ENCODE data around the gene PPARD. TPM values are rescaled to one million over a fixed set of nuclear protein-coding genes. Genes with fewer than 3 reads are reported as not detected.
A peak's percentile ranks its signal among the peaks of the same experiment; 100 is the strongest.

Gene PPARD
- total RNA-seq, 4 donors from 2014 or later, result 10.3 to 16.0 (median 13.3) TPM

DNA sequence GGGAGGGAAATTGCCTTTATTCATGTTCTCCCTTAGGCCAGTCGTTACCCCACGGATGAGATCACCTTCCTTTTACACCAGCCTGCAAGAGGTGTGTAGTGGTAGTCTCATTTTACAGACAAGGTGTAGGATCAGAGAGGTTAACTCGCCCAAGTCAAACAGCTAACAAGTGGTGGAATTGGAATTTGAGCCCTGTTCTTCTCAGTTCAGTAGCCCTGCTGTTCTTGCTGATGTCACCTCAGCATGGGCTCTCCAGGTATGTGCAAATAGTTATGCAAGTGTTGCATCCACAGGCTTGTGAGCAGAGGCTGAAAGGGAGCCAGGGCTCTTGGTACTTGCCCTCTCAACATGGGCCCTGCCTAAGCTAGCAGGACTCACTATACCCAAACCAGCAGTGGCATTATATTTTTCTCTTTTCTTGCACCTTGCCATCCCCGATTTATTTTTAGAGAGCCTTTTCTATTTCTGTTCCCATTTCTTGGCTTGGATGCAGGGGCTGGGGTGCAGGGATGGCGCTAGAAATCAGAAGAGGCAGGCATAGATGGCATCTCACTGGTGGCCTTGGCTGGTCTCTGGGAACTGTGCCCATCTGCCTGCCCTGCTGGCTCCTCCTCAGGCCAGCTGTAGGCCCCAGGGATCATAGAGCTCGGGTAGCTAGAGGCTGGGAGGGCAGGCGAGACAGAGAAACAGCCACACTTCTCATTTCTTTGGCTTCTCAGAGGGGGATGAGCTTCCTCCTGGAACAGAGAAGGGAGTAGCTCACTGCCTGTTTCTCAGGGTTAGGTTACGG lies 18.2 kb downstream of the PPARD start:
- no peak overlapping the region for H3K4me3 ChIP-seq
- TF ChIP-seq EP300 (IDR thresholded peaks at IDR 0.05) (no peak), POLR2A (IDR thresholded peaks at IDR 0.05) (no peak), POLR2AphosphoS5 (IDR thresholded peaks at IDR 0.05) (no peak)
- TF ChIP-seq, protein P1, sequence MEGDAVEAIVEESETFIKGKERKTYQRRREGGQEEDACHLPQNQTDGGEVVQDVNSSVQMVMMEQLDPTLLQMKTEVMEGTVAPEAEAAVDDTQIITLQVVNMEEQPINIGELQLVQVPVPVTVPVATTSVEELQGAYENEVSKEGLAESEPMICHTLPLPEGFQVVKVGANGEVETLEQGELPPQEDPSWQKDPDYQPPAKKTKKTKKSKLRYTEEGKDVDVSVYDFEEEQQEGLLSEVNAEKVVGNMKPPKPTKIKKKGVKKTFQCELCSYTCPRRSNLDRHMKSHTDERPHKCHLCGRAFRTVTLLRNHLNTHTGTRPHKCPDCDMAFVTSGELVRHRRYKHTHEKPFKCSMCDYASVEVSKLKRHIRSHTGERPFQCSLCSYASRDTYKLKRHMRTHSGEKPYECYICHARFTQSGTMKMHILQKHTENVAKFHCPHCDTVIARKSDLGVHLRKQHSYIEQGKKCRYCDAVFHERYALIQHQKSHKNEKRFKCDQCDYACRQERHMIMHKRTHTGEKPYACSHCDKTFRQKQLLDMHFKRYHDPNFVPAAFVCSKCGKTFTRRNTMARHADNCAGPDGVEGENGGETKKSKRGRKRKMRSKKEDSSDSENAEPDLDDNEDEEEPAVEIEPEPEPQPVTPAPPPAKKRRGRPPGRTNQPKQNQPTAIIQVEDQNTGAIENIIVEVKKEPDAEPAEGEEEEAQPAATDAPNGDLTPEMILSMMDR (IDR thresholded peaks at IDR 0.05), result no peak
- no peaks in the 10 kb centered on the region for H3K9me3 ChIP-seq
- H3K4me1 ChIP-seq, result peaks cover 8 to 63% (median 12%) of the 10 kb centered on the region in 3 donors
- H3K27ac ChIP-seq, result peak overlapping the region in 3 of 4 donors; percentile 20 to 57 (median 23)
- peaks cover 0 to 16% of the 10 kb centered on the region in 2 donors for H3K36me3 ChIP-seq
- H3K27me3 ChIP-seq, result no peaks in the 10 kb centered on the region
- 39 to 51% methylated on average over 3 to 4 of the region's 8 CpGs for WGBS, 2 donors (ENCODE audit: low coverage in 1 of 2)
- ATAC-seq, result peak; percentile 74

DNA sequence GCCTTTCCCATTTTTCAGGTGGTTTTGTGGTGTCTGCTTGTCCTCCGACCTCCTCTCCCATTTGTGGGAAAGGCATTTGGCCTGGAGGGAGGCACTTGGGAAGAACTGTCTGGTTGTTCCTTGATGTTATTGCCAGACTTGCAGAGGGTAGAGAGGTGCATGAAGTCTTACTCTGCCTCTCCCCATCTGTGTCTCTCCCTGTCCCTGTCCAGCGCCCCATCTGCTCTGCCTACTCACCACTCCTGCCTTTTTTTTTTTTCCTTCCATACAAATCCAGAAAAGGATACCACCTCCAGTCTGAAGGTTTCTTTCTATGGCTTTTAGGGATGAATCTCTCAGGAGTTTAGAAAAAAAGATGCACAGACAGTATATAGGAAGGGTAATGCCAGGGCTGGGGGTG lies 19.8 kb downstream of the PPARD start:
- Histone ChIP-seq H3K27me3 (no peaks in the 10 kb centered on the region), H3K4me1 (peaks cover 8 to 51% (median 12%) of the 10 kb centered on the region in 3 donors), H3K9me3 (no peaks in the 10 kb centered on the region), H3K4me3 (no peak overlapping the region), H3K36me3 (peaks cover 0 to under 1% of the 10 kb centered on the region in 2 donors), H3K27ac (no peak overlapping the region)
- WGBS, 2 donors (ENCODE audit: low coverage in 1 of 2), result 92 to 100% methylated on average over 1 to 2 of the region's 2 CpGs
- ATAC-seq, result no peak
- TF ChIP-seq POLR2A (IDR thresholded peaks at IDR 0.05), result no peak
- TF ChIP-seq, protein P1 (IDR thresholded peaks at IDR 0.05), result no peak
- no peak for TF ChIP-seq EP300 (IDR thresholded peaks at IDR 0.05)
- no peak for TF ChIP-seq POLR2AphosphoS5 (IDR thresholded peaks at IDR 0.05)

DNA sequence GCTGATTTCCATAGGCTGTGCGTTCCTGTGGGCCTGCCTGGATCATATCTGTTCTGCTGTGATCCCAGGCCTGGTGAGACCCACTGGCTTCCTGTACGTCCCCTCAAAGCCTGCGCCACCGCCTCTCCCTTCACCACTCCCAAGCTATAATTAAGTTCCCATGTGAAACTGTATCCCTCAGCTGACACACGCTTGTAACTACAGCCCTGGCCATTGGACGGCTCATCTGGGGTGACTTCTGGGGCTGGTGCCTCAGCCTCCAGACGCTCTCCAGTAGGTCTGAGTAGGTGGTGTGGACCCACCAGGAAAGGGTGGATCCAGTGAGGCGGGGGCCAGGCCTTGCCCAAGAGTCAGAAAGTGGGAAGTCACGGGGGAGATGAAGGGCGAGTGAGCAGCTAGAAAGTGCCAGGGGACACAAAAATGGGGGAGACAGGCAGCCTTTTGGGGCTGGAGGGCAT lies 21.0 kb downstream of the PPARD start:
- H3K9me3 ChIP-seq, result no peaks in the 10 kb centered on the region
- TF ChIP-seq POLR2AphosphoS5 (IDR thresholded peaks at IDR 0.05) (no peak), EP300 (IDR thresholded peaks at IDR 0.05) (no peak), POLR2A (IDR thresholded peaks at IDR 0.05) (no peak)
- TF ChIP-seq, protein P1 (IDR thresholded peaks at IDR 0.05), result no peak
- 89% methylated on average over 9 of the region's 10 CpGs; no CpG with 5 or more reads in 1 of the 2 donors for WGBS, 2 donors (ENCODE audit: low coverage in 1 of 2)
- peaks cover 8 to 48% (median 15%) of the 10 kb centered on the region in 3 donors for H3K4me1 ChIP-seq
- no peaks in the 10 kb centered on the region for H3K36me3 ChIP-seq
- H3K27me3 ChIP-seq, result no peaks in the 10 kb centered on the region
- no peak overlapping the region for H3K27ac ChIP-seq
- no peak for ATAC-seq
- H3K4me3 ChIP-seq, result no peak overlapping the region

DNA sequence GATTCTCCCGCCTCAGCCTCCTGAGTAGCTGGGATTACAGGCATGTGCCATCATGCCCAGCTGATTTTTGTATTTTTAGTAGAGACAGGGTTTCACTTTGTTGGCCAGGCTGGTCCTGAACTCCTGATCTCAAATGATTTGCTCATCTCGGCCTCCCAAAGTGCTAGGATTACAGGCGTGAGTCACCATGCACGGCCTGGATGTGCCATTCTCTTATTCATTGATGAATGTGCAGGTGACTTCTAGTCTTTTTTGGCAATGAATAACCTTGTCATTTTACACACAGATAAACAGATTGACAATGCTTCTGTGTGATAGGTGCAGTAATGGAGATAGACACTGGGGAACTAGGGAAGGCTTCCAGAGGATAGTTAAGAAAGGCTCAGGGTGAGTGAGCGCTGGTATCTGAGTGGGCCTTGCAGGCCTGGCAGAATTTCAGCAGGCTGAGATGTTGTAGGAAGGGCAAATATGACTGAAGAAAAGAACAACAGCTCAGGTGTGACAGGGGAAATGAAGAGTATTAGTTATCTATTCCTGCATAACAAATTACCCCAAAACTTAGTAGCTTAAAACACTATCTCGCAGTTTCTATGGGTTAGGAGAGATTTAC lies 23.3 kb downstream of the PPARD start:
- Histone ChIP-seq H3K36me3 (no peaks in the 10 kb centered on the region), H3K27me3 (no peaks in the 10 kb centered on the region), H3K9me3 (no peaks in the 10 kb centered on the region), H3K27ac (no peak overlapping the region), H3K4me3 (no peak overlapping the region), H3K4me1 (peaks cover 1 to 43% (median 17%) of the 10 kb centered on the region in 3 donors)
- no peak for TF ChIP-seq EP300 (IDR thresholded peaks at IDR 0.05)
- TF ChIP-seq POLR2AphosphoS5 (IDR thresholded peaks at IDR 0.05), result no peak
- TF ChIP-seq, protein P1 (IDR thresholded peaks at IDR 0.05), result no peak
- no peak for TF ChIP-seq POLR2A (IDR thresholded peaks at IDR 0.05)
- 94 to 99% methylated on average over 3 to 6 of the region's 6 CpGs for WGBS, 2 donors (ENCODE audit: low coverage in 1 of 2)
- ATAC-seq, result no peak

Data from gastroesophageal sphincter (tissue), 4 donors.